HG03095 (cell line): ENCODE measurements around the gene PABPN1L.

ENCODE experiments used
- ATAC-seq: cut with Tn5 transposase; IDR thresholded peaks from one replicate; pipeline ENCODE4 v1.9.1; 2021; ENCODE audit warnings: moderate library complexity; ENCODE audit not compliant: unreplicated experiment

PABPN1L gene, protein sequence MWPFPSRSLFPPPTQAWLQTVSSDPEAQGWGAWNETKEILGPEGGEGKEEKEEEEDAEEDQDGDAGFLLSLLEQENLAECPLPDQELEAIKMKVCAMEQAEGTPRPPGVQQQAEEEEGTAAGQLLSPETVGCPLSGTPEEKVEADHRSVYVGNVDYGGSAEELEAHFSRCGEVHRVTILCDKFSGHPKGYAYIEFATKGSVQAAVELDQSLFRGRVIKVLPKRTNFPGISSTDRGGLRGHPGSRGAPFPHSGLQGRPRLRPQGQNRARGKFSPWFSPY

DNA sequence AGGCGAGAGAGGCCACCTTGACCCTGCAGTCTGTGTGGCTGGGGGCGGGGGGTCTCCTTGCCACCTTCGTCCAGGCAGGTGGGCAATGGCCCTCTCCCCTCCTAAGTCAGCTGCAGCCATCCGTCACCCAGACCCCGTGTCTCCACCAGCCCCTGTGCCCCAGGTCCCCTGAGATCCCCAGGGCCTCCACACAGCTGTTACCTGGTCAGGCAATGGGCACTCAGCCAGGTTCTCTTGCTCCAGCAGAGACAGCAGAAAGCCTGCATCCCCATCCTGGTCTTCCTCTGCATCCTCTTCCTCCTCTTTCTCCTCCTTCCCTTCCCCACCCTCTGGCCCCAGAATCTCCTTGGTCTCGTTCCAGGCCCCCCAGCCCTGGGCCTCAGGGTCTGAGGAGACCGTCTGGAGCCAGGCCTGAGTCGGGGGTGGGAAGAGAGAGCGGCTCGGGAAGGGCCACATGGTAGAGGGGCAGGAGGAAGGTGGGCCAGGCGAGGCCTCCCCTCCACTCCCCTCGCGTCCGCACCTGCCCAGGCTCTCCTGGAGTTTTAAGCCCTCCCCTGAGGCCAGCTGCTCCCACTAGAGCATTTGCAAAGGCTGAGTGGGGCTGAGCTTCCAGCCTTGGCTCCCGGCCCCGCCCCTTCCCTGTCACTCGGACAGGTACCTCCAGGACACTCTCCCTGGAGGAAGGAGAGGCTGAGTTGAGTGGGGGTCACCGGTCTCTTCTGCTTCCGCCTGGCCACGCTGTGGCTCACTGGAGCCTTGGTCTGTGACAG is at the start of gene PABPN1L:
Gene PABPN1L (minus strand): TSS at position 510 of the 770 bp plus-strand sequence. CDS start 54 bp downstream, at position 456.
- ATAC-seq, result no peak

DNA sequence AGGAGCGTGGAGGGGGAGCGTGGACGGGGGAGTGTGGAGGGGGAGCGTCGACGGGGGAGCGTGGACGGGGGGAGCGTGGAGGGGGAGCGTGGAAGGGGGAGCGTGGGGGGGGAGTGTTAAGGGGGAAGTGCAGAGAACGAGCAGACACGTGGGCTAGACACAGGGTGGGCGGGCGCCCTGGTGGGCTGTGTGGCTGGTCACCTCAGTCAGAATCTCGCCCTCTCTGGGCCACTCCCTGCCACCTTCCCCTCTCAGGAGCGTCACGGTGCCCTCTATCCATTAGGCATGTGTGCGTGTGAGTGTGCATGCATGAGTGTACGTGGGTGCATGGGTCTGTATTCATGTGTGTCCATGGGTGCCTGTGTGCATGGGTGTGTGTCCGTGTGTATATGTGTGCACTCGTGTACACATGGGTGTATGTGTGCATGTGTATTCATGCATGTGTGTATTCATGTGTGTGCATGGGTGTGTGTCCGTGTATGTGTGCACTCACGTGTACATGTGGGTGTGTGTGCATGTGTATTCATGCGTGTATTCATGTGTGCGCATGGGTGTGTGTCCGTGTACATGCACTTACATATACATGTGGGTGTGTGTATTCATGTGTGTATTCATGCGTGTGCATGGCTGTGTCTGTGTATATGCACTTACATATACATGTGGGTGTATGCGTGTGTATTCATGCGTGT is 49.3 kb upstream of the PABPN1L start:
- ATAC-seq, result no peak

DNA sequence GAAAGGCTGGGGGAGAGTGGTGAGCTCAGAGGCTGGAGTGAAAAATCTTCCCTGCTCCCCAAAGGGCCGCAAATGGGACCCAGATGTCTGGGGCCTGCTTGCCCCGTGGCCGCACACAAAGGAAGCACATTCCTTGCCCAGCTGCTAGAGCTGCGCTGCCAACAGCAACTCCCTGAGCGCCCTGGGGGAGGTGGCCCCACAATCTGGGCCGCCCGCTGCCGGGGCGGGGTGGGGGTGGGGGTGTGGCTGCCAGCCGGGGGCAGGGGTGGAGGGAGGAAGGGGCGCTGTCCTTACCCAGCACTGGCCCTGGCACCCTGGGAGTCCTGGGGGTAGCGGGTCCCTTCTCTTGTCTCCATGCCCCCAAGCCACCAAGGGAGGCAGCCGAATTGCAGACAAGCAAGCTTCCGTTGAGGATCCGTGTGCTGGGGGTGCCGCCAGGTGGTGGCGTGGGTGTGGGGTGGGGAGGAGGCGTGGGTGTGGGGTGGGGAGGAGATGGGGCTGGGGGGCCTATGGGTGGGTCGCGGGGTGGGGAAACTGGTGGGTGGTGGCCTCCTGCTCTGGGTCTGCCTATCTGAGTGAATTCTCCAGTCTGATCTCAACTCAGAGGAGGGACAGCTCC is 48.4 kb upstream of the PABPN1L start:
- no peak for ATAC-seq

DNA sequence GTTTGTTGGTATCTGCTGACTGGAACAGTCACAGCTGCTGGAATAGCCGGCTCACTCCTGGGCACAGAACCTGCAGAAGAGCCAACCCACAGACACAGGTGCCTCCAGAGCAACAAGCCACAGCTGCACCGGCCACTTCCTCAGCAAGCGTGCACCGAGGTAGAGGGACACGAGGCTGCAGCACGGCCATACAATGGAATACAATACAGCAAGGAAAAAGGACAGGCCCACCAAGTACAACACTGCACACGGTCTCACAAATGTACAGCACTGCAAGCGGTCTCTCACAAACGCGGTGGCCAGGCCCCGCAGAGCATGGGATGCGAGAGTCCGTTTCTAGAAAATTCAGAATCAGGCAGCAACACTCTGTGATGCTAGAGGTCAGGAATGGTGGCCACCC is 47.4 kb upstream of the PABPN1L start:
- no peak for ATAC-seq

DNA sequence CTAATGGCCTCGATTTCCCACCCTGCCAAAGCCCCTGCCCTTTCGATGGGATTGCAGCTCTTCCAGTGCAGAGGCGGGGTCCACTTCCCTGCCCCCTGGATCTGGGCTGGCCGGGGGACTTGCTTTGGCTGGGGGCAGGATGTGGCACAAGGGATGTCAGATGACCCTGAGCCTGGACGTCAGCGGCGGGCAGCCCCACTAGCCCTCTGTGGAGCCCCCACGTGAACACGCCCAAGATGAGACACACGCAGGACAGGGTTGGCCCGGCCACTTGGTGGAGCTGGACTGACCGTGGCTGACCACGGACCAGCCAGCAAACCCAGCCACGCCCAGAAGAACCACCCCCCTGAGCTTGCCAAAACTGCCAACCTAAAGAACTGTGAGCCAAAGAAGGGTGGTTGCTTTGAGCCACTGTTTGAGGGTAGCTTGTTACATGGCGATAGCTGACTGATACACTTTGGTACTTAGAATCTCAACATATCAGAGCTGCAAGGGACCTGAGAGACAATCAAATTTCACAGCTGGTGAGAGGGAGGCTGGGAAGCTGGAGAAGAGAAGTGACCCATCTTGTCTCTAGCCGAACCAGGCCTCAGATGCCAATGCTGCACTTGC is 46.6 kb upstream of the PABPN1L start:
- no peak for ATAC-seq

DNA sequence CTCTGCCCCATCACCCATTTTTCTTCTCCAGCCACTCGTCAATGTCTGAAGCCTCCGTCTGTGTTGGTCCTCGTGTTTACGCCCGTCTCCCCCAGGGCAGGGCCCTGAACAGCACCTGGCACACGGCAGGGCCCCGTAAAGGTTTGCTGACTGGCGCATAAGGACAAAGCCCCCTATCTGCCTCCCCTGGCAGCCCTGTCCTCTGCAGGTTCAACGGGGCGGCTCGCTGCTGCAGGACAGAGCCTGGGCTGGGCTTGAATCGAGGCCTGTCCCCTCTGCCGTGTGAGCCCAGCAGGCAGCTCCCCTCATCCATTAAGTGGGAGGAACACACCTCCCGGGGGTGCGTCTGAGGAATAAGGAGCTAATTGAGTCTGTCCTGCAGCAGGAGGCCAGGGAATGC is 46.1 kb upstream of the PABPN1L start:
- ATAC-seq, result no peak

DNA sequence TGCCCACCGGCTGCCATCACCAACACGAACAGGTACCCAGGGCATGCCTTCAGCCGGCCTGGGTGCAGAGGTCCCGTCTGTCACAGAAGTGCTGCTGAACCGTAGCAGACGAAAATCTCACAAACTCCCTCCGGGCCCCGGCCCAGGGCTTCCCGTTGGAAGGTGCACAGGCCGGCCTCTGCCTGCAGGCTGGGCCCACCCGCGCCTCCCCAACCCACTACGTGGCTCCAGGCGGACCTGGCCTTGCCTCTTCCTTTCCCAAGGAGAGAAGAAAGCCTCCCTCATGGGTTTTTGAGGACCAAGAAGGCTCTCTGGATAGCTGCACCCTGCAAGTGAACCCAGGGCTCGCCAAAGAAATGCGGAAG is 45.5 kb upstream of the PABPN1L start:
- ATAC-seq, result no peak

DNA sequence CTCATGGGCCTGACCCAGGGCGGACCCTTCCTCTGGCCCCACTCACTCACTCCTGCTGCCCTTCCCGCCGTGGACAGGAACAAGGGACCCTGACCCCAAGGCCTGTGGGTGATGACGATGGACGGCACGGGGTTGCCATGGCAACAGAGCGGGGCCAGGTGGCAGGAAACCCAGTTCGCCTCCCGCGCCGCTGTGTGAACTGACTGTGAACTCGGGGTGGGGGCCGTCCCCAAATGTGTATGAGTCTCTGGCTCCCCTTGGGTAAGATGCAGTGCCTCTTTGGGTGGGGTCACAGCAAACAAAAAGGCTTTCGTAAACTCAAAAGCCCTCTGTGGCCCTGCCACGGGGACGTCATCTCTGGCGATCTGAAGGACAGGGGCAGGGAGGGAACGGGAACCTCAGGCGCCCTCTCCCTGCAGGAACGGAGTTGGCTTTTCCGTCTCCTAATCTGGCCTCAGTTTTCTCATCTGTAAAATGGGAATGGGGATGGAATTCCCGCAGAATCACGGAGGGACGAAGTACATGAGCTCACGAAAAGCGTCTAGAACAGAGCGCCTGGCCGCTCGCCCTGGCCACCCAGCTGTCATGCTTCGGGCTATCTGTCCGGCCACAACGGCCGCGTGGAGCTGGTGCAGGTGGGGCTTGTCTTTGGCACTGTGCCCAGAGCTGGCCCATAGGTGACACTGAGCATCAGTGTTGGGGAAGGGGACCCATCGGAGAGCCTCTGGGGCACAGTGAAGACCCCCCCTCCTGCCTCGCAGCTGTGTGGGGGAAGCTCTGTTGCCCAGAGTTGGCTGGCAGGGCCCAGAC is 44.9 kb upstream of the PABPN1L start:
- ATAC-seq, result no peak

DNA sequence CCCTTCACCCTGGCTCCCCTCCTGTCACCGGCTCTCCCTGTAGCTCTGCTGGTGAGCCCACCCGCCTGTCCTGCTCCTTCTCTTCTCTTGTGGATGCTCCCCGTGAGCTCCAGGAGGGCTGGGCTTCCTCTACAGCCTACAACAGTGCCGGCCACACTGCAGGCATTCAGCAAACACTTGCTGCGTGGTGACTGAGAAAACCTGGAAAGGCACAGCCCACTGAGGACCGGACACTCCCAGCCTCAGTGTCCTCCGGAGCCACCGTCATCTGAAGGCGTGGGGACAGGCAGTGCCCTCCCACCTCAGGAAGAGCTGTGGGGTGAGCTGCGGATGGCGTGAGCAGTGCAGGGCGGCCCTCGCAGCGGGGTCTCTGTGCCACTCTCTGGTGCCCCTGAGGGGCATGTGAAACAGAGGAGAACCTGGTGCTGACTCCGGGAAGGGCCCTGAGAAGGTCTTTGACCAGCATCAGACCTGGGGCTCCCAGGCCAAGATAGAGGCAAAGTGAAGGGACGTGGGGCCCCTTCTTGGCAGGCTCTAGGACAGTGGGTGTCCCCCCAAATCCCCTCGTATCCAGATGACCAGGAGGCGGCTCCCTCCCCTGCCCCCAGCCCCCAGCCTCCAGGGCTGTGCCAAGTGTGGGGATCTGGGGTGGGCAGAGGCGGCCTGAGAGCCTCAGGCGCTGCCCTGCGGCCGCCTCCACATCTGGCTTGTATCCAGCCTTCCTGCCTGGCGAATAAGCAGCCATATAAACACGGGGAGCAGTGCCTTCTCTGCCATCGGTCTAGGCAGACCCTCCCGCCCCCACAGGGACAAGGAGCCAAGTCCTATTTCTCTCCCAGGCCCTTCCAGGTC is 44.0 kb upstream of the PABPN1L start:
- ATAC-seq, result no peak

DNA sequence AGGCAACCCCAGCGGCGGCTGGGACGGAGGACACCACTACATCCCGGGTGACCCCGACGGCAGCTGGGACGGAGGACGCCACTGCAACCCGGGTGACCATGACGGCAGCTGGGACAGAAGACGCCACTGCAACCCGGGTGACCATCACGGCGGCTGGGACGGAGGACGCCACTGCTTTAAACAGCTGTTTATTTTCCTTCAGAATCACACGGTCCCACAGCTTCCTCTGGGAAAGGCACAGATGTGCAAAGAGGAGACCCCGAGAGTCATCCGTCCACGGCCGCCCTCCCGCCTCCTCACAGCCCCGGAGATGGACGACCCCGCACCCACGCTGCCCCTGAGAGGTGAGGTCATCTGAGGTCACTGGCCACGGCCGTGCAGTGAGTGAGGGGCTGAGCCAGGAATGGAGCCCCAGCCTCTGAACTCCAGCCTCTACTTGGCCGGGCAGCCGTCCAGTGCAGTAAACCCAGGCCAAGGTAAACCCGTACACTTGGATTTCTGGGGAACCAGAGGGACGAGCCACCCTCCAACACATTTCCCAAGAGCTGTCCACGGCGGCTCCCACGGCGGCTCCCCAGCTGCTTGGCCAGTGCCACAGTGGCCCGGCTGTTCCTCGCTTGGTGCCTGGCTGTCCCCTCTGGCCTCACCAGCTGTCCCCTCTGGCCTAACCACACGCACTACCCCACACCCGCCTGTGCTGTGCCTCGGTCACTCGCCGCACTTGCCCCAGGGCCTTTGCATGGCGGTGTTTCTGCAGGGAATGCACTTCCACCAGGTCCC is 43.2 kb upstream of the PABPN1L start:
- ATAC-seq, result no peak

DNA sequence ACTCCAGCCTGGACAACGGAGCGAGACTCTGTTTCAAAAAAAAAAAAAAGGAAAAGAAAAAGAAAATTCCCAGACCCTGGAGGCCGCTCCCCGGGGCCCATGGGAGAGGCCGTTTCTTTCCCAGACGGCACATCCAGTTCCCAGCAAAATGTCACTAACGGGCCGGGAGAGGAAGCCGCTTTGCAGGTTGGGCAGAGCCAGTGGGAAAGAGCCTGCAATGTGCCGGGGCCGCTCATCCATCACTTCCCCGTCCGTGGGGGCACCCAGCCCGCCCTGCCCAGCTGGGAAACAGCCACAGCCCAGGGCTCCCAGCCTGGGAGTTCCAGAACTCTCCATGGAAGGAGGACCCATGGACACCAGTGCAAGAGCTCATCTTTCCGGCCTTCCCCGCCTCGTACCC is 41.8 kb upstream of the PABPN1L start:
- ATAC-seq, result no peak

DNA sequence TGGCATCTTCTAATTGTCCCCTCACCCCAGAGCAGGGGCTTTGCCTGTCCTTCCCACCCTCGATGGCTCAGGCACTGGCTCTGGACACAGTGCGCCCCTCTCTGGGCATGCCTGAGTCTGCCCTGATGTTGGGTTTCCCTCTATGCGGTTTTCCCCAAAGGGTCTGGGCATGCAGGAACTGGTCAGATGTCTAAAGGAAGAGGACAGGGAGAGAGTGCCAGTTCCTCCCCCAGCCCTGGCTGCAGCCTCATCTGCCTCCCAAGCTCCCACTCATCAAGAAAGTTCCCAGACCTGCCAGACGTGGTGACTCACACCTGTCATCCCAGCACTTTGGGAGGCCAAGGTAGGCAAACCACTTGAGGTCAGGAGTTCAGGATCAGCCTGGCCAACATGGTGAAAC is 41.3 kb upstream of the PABPN1L start:
- ATAC-seq, result no peak

DNA sequence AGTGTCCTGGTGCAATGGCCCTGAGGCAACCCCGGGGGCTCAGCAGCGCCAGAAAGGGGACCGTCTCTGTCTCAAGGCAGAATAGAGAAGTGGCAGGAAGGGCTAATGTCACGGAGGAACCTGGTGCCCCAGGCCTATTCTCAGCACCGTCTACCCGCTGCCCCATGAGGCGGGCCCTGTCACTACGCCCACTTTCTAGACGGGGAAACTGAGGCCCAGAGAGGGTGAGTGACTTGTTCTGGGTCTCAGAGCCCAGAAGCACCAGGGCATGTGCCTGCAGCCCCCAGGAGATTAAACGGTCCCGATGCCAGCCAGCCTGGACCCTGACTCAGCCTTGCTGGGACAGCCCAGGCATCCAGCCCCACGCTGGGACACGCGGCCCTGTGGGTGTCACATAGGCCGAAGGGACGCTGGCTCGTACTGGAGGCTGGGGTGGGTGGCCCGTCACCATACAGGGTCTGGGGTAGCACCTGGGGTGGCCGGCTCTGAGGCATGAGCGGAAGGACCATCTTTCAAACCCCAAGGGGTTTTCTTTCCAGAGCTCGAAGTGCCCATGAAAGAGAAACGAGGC is 40.2 kb upstream of the PABPN1L start:
- ATAC-seq, result no peak

DNA sequence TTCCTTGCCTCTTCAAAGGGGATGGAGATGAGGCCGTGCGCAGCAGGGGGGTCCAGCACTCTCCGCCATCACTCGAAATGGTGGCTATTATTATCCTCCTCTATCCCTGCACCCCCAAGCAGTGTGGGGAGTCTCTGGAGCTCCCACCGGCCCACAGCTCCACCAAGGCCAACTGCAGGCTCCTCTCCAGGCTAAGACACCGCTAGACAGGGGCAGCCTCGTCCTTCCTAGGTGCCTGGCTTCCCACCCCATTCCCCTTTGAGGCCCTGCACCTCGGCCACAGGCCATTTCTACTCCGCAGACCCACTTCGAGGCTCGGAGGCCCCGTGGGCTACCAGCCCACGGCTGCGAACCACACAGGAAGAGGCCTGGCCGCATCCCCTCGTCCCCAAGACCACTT is 39.6 kb upstream of the PABPN1L start:
- no peak for ATAC-seq

DNA sequence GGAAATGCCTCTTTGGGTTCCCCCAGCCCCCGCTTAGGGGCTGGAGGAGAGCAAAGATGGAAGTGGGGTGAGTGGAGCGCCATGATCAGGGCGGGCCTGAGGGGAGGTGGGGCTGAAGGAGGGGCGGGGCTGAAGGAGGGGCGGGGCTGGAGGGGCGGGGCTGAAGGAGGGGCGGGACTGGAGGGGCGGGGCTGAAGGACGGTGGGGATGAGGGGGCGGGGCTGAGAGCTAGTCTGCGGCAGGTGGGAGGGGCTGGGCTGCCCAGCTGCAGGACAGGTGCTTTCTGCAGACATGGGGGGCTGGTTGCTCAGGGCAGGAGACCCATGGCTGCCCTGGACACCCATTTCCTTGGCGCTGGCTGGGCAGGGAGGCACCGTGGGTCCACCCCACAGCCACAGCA is 39.1 kb upstream of the PABPN1L start:
- ATAC-seq, result no peak

DNA sequence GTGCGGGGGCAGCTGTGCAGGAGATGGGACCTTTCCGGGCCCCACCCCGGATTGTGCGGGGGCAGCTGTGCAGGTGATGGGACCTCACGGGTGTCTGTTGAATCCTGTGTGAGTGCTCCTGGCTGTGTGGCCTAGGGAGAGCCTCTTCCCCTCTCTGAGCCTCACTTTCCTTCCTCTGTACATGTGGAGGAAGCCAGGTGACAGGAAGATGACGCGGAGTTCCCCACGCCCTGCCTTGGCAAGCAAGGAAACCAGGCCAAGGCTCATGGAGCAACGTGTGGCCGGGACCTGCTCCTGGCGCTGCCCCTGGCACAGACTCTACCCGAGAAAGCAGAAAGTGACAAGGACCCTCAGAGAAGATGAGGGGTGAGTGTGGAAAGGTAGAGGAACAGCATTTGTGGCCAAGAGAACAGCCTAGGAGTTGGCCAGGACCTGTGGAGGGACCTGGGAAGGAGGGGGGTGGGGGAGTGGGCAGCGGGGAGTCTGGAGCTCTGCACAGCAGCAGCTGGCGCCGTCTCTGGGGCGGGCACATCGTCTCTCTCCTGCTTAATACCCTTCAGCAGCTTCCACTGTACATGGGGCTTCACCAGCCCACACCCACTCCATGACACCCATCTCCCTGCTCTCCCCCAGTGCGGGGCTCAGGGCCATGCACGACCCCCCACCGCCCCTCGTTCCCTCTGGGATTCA is 38.4 kb upstream of the PABPN1L start:
- no peak for ATAC-seq

DNA sequence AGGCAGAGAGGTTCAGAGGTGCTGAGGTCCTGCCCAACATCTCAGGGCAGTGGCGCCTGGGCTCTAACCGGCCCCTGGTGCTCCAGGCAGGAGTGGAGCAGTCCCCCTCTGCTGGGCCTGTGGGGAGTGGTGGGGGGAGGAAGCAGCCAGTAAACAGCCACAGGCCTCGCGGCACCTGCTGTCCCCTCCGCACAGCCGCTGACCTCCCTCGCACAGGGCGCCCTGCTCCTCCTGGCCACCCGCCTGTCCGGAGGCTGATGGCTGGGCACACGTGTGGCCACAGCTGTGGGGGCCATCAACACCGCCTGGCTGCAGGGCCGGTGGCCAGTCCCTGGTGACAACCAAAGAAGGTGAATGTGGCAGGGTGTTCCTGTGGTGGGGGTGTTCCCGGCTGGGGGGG is 36.8 kb upstream of the PABPN1L start:
- no peak for ATAC-seq

DNA sequence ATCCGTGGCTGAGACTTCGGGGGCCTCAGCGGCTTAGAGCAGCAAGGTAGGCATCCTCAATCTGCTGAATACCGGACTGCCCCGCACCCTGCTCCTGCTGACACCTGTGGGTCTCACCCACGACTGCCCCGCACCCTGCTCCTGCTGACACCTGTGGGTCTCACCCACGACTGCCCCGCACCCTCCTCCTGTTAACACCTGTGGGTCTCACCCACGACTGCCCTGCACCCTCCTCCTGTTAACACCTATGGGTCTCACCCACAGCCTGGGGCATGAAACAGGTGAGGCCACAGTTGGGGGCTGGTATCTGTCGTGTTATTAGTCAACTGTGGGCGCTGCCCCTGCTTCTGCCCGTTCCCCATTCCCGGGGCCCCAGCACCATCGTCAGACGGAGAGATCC is 36.3 kb upstream of the PABPN1L start:
- no peak for ATAC-seq
